K562 (cell line): ENCODE results near the gene NUP214. TPM values are rescaled to one million over a fixed set of nuclear protein-coding genes. Genes with fewer than 3 reads are reported as not detected.

Experiments
- CC2D1A ChIP-seq: fragments of 450-650 bp; IDR thresholded peaks from 2 replicates; pipeline ENCODE4 v1.6.1; 2017; ENCODE audit warnings: mild to moderate bottlenecking
- CEBPB ChIP-seq: fragments of 450-650 bp; IDR thresholded peaks from 2 replicates; pipeline ENCODE4 v1.6.1; 2016; ENCODE audit warnings: missing genetic modification characterization, missing compliant biosample characterization
- HSF4 ChIP-seq: fragments of 250-450 bp; sonication (Bioruptor Pico); IDR thresholded peaks from 2 replicates; pipeline ENCODE4 v2.1.2; 2022; ENCODE audit warnings: mild to moderate bottlenecking, moderate library complexity, borderline replicate concordance
- NFE2 ChIP-seq: IDR thresholded peaks from 2 replicates; pipeline ENCODE4 v1.6.1; 2014; ENCODE audit warnings: antibody characterized with exemption, low read depth
- RAD21 ChIP-seq, 2 experiments: fragments of 250-450 bp in 1 of 2; fragments of 450-650 bp in 1 of 2; sonication (Bioruptor Pico) in 1 of 2; formaldehyde crosslinking in 1 of 2; IDR thresholded peaks in 1 of 2; conservative IDR thresholded peaks in 1 of 2; 2 replicates each; pipeline versions ENCODE4 v1.4.0 to v1.8.0; 2020 to 2022; ENCODE audit warnings: mild to moderate bottlenecking in 2 of 2, moderate library complexity in 1 of 2
- RBBP5 ChIP-seq: fragments of 200-600 bp; sonication (generic); IDR thresholded peaks from 2 replicates; pipeline ENCODE4 v1.6.1; 2012; ENCODE audit warnings: borderline replicate concordance, mild to moderate bottlenecking, low read length, control low read depth, inconsistent platforms; ENCODE audit not compliant: insufficient read depth, poor library complexity, severe bottlenecking
- SNRNP70 ChIP-seq: fragments of 200-400 bp; formaldehyde crosslinking; optimal IDR thresholded peaks from 2 replicates; pipeline ENCODE3; 2017; ENCODE audit warnings: low read depth, low read length
- TBP ChIP-seq: optimal IDR thresholded peaks from 2 replicates; pipeline ENCODE3; 2011; ENCODE audit warnings: low read depth, low read length, improper control_type of control experiment
- WHSC1 ChIP-seq: IDR thresholded peaks from one replicate; pipeline ENCODE4 v1.6.1; 2012; ENCODE audit warnings: low read length, control low read depth, inconsistent platforms
- ZNF23 ChIP-seq: fragments of 250-450 bp; sonication (Bioruptor Pico); IDR thresholded peaks from 2 replicates; pipeline ENCODE4 v1.4.0; 2020; ENCODE audit warnings: mild to moderate bottlenecking
- ZNF76 ChIP-seq: fragments of 250-450 bp; sonication (Bioruptor Pico); IDR thresholded peaks from 2 replicates; pipeline ENCODE4 v1.4.0; 2020; ENCODE audit warnings: mild to moderate bottlenecking, moderate library complexity, borderline replicate concordance
- polyA plus RNA-seq, 8 experiments: library from polyadenylated mRNA; depleted of rRNA in 4 of 8; stranded (reverse) in 5 of 8; unstranded in 3 of 8; fragments of >200 nt; fragmentation: Nextera tagmentation in 2 of 8; fragmentation: Illumina TruSeq in 1 of 8; extraction: Ambion mirVana in 2 of 8; extraction: Trizol in 1 of 8; gene quantifications; 2 replicates each; pipeline versions ENCODE4 v1.2.1 to v1.2.3, GENCODE V29; 2011 to 2014; ENCODE audit warnings: inconsistent platforms in 1 of 8, missing spikeins in 1 of 8
- total RNA-seq, 7 experiments: library from RNA; depleted of rRNA in 6 of 7; stranded (reverse); fragments of >200 nt in 6 of 7; fragmentation: Illumina TruSeq in 2 of 7; extraction: Trizol in 2 of 7; gene quantifications; 2 replicates each; pipeline versions ENCODE4 v1.2.1 to v1.2.3, GENCODE V29; 2011 to 2021; ENCODE audit warnings: low replicate concordance in 1 of 7
- TF ChIP-seq, protein P1 (sequence below): fragments of 450-650 bp; IDR thresholded peaks from 2 replicates; pipeline ENCODE4 v1.6.1; 2016; ENCODE audit warnings: low read depth
- TF ChIP-seq, protein P2 (sequence below), 3 experiments: IDR thresholded peaks in 2 of 3; conservative IDR thresholded peaks in 1 of 3; 2 replicates each; pipeline ENCODE4 v1.5.1; 2011 to 2012; ENCODE audit warnings: low read length in 3 of 3, mild to moderate bottlenecking in 3 of 3, control low read depth in 2 of 3, improper control_type of control experiment in 1 of 3, inconsistent platforms in 1 of 3, low read depth in 1 of 3, mixed read lengths in 1 of 3, moderate library complexity in 1 of 3; ENCODE audit not compliant: insufficient read depth in 2 of 3
- TF ChIP-seq, protein P3 (sequence below): fragments of 450-650 bp; conservative IDR thresholded peaks from 2 replicates; pipeline ENCODE4 v1.6.1; 2016; ENCODE audit warnings: missing genetic modification characterization, low read depth, mild to moderate bottlenecking, missing compliant biosample characterization, moderate library complexity
- TF ChIP-seq, protein P4 (sequence below): sonication (generic); formaldehyde crosslinking; IDR thresholded peaks from 2 replicates; pipeline ENCODE4 v1.8.1; 2023; ENCODE audit warnings: mild to moderate bottlenecking, missing genetic modification reagents, moderate library complexity

Gene NUP214
- total and polyA plus RNA-seq, 9 of the 15 experiments (the other 6 are each of a cell fraction or from before 2014, with no cell fraction given): 56.9 to 332 (median 97.1) TPM

DNA sequence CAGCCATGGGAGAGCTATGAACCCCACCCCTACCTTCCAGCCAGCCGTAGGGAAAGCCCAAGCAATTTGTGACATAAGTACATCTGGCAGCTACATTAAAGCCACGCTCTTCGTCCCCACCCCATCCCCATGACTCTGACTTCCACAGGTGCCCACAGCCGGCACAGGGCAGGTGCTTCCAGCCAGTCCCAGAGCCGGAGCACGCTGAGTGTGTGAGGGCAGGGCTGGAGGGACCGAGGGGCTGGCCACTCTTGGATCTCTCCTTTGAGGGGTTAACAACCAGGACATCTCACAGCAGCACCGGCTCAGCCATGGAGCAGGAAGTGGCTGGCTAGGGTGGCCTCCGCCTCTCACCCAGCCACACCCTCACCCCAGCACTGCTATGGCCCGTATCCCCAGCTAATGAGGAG lies 153.3 kb downstream of the NUP214 start (continued):
- TF ChIP-seq, protein P1, sequence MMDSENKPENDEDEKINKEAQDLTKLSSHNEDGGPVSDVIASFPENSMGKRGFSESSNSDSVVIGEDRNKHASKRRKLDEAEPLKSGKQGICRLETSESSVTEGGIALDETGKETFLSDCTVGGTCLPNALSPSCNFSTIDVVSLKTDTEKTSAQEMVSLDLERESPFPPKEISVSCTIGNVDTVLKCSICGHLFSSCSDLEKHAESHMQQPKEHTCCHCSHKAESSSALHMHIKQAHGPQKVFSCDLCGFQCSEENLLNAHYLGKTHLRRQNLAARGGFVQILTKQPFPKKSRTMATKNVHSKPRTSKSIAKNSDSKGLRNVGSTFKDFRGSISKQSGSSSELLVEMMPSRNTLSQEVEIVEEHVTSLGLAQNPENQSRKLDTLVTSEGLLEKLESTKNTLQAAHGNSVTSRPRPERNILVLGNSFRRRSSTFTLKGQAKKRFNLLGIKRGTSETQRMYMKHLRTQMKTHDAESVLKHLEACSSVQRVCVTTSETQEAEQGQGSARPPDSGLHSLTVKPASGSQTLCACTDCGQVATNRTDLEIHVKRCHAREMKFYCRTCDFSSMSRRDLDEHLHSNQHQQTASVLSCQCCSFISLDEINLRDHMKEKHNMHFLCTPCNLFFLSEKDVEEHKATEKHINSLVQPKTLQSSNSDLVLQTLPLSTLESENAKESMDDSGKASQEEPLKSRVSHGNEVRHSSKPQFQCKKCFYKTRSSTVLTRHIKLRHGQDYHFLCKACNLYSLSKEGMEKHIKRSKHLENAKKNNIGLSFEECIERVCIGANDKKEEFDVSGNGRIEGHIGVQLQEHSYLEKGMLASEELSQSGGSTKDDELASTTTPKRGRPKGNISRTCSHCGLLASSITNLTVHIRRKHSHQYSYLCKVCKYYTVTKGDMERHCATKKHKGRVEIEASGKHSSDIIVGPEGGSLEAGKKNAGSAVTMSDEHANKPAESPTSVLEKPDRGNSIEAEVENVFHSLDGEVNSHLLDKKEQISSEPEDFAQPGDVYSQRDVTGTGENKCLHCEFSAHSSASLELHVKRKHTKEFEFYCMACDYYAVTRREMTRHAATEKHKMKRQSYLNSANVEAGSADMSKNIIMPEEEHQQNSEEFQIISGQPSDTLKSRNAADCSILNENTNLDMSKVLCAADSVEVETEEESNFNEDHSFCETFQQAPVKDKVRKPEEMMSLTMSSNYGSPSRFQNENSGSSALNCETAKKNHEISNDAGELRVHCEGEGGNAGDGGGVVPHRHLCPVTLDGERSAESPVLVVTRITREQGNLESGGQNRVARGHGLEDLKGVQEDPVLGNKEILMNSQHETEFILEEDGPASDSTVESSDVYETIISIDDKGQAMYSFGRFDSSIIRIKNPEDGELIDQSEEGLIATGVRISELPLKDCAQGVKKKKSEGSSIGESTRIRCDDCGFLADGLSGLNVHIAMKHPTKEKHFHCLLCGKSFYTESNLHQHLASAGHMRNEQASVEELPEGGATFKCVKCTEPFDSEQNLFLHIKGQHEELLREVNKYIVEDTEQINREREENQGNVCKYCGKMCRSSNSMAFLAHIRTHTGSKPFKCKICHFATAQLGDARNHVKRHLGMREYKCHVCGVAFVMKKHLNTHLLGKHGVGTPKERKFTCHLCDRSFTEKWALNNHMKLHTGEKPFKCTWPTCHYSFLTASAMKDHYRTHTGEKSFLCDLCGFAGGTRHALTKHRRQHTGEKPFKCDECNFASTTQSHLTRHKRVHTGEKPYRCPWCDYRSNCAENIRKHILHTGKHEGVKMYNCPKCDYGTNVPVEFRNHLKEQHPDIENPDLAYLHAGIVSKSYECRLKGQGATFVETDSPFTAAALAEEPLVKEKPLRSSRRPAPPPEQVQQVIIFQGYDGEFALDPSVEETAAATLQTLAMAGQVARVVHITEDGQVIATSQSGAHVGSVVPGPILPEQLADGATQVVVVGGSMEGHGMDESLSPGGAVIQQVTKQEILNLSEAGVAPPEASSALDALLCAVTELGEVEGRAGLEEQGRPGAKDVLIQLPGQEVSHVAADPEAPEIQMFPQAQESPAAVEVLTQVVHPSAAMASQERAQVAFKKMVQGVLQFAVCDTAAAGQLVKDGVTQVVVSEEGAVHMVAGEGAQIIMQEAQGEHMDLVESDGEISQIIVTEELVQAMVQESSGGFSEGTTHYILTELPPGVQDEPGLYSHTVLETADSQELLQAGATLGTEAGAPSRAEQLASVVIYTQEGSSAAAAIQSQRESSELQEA: no peak
- TF ChIP-seq, protein P2, sequence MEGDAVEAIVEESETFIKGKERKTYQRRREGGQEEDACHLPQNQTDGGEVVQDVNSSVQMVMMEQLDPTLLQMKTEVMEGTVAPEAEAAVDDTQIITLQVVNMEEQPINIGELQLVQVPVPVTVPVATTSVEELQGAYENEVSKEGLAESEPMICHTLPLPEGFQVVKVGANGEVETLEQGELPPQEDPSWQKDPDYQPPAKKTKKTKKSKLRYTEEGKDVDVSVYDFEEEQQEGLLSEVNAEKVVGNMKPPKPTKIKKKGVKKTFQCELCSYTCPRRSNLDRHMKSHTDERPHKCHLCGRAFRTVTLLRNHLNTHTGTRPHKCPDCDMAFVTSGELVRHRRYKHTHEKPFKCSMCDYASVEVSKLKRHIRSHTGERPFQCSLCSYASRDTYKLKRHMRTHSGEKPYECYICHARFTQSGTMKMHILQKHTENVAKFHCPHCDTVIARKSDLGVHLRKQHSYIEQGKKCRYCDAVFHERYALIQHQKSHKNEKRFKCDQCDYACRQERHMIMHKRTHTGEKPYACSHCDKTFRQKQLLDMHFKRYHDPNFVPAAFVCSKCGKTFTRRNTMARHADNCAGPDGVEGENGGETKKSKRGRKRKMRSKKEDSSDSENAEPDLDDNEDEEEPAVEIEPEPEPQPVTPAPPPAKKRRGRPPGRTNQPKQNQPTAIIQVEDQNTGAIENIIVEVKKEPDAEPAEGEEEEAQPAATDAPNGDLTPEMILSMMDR (IDR thresholded peaks at IDR 0.05 in 2 of 3, conservative IDR thresholded peaks at IDR 0.05 in 1 of 3; ENCODE audit: insufficient read depth in 2 of 3, low read depth in 1 of 3, low read length in 3 of 3): peak in 1 of 3 experiments; percentile 1; a peak in 1 of 6 replicates
- TF ChIP-seq RBBP5 (no peak), RAD21 (CRISPR knock-in tag; conservative IDR thresholded peaks at IDR 0.05 in 1 of 2, IDR thresholded peaks at IDR 0.05 in 1 of 2) (no peak), HSF4 (CRISPR knock-in tag) (no peak), WHSC1 (no peak), NFE2 (no peak), CEBPB (tag) (no peak), ZNF76 (no peak), SNRNP70 (no peak), ZNF23 (no peak), TBP (no peak), CC2D1A (no peak)
- TF ChIP-seq, protein P3, sequence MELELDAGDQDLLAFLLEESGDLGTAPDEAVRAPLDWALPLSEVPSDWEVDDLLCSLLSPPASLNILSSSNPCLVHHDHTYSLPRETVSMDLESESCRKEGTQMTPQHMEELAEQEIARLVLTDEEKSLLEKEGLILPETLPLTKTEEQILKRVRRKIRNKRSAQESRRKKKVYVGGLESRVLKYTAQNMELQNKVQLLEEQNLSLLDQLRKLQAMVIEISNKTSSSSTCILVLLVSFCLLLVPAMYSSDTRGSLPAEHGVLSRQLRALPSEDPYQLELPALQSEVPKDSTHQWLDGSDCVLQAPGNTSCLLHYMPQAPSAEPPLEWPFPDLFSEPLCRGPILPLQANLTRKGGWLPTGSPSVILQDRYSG (tag): no peak
- TF ChIP-seq, protein P4, sequence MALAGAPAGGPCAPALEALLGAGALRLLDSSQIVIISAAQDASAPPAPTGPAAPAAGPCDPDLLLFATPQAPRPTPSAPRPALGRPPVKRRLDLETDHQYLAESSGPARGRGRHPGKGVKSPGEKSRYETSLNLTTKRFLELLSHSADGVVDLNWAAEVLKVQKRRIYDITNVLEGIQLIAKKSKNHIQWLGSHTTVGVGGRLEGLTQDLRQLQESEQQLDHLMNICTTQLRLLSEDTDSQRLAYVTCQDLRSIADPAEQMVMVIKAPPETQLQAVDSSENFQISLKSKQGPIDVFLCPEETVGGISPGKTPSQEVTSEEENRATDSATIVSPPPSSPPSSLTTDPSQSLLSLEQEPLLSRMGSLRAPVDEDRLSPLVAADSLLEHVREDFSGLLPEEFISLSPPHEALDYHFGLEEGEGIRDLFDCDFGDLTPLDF (CRISPR knock-in tag): no peak; the same call in 1 of the 2 replicates
